Panc1 (cell line): ENCODE data around the gene TSEN15. TPM values are rescaled to one million over a fixed set of nuclear protein-coding genes. Genes with fewer than 3 reads are reported as not detected.

Source experiments
- ATAC-seq: fragments of 200-7000 bp; cut with Tn5 transposase; 2 replicates; pipeline ENCODE4 v1.9.1; 2020; ENCODE audit warnings: mild to moderate bottlenecking, moderate library complexity
- BruUV-seq: library from RNA; stranded (reverse); fragments of 400-500 nt; replicated peaks from 2 replicates; lab custom pipeline; 2021; lab: Mats Ljungman, UMichigan
- CTCF ChIA-PET: fragments of 300-600 bp; sonication (Branson Sonifier 250); formaldehyde crosslinking; loops from one replicate; lab custom pipeline; 2022; ENCODE audit warnings: antibody characterized with exemption; lab: Charles Lee
- POLR2A ChIA-PET: fragments of 300-600 bp; sonication (Branson Sonifier 250); formaldehyde crosslinking; loops from one replicate; lab custom pipeline; 2022; ENCODE audit warnings: antibody characterized with exemption; lab: Charles Lee
- DNase-seq: peaks from one replicate; pipeline ENCODE4 v3.0.0-alpha.2; 2010; ENCODE audit warnings: low read depth, low spot score
- H3K27ac ChIP-seq: 2 replicates; pipeline ENCODE4 v1.5.1; 2011; ENCODE audit warnings: mild to moderate bottlenecking, low read length, inconsistent platforms
- H3K27me3 ChIP-seq: fragments of 200-500 bp; sonication (Bioruptor generic); 2 replicates; pipeline ENCODE4 v1.6.0; 2014; ENCODE audit warnings: low read length, inconsistent platforms; ENCODE audit not compliant: control insufficient read depth, insufficient read depth
- H3K36me3 ChIP-seq: fragments of 200-500 bp; sonication (Bioruptor generic); 2 replicates; pipeline ENCODE4 v1.5.1; 2014; ENCODE audit warnings: inconsistent platforms, mild to moderate bottlenecking, low read length, moderate library complexity; ENCODE audit not compliant: control insufficient read depth, insufficient read depth
- H3K4me1 ChIP-seq: 2 replicates; pipeline ENCODE4 v1.5.1; 2011; ENCODE audit warnings: inconsistent platforms, mild to moderate bottlenecking, low read length, moderate library complexity; ENCODE audit not compliant: control insufficient read depth, insufficient read depth
- H3K4me3 ChIP-seq, 2 experiments: 2 replicates each; pipeline ENCODE4 v1.5.1; 2011 to 2012; ENCODE audit warnings: low read depth in 2 of 2, low read length in 2 of 2, mild to moderate bottlenecking in 2 of 2, inconsistent platforms in 1 of 2, moderate library complexity in 1 of 2
- H3K9me3 ChIP-seq: fragments of 200-500 bp; sonication (Bioruptor generic); 2 replicates; pipeline ENCODE4 v1.5.1; 2014; ENCODE audit warnings: low read depth, mild to moderate bottlenecking, inconsistent platforms, low read length, moderate library complexity; ENCODE audit not compliant: control insufficient read depth, insufficient read depth
- CTCF ChIP-seq: fragments of 450-650 bp; IDR thresholded peaks from 2 replicates; pipeline ENCODE4 v1.5.1; 2017; ENCODE audit warnings: mild to moderate bottlenecking
- POLR2AphosphoS5 ChIP-seq: IDR thresholded peaks from 2 replicates; pipeline ENCODE4 v1.6.1; 2012; ENCODE audit warnings: mild to moderate bottlenecking, low read depth, low read length, moderate library complexity
- SIN3A ChIP-seq: IDR thresholded peaks from 2 replicates; pipeline ENCODE4 v1.6.1; 2012; ENCODE audit warnings: low read depth, mild to moderate bottlenecking, low read length, moderate library complexity, borderline replicate concordance; ENCODE audit not compliant: insufficient read depth
- TCF7L2 ChIP-seq: IDR thresholded peaks from 2 replicates; pipeline ENCODE4 v1.6.1; 2011; ENCODE audit warnings: mild to moderate bottlenecking, low read depth, low read length, inconsistent platforms
- in situ Hi-C: cut with HindIII; loops from 2 replicates; pipeline ENCODE4 v1.10.0; 2016; ENCODE audit warnings: low sequenced_read_pairs, low pct_unique_long_range_greater_than_20kb
- intact Hi-C: fragments of 100-400 bp; cut with micrococcal nuclease; formaldehyde crosslinking; loops from one replicate; pipeline ENCODE4 v1.10.0; 2022; ENCODE audit not compliant: unreplicated experiment
- total RNA-seq: library from RNA; stranded (reverse); gene quantifications from one replicate; pipeline ENCODE4 v1.2.1, GENCODE V29; 2021; ENCODE audit not compliant: unreplicated experiment
- TF ChIP-seq, protein P1 (sequence below), 2 experiments: IDR thresholded peaks; 2 replicates each; pipeline ENCODE4 v1.6.1; 2011 to 2012; ENCODE audit warnings: low read depth in 2 of 2, control low read depth in 1 of 2, low read length in 1 of 2, mild to moderate bottlenecking in 1 of 2, moderate library complexity in 1 of 2; ENCODE audit not compliant: insufficient read depth in 1 of 2

TSEN15 gene
- total RNA-seq, 1 experiment from 2014 or later, result 31.4 TPM

DNA sequence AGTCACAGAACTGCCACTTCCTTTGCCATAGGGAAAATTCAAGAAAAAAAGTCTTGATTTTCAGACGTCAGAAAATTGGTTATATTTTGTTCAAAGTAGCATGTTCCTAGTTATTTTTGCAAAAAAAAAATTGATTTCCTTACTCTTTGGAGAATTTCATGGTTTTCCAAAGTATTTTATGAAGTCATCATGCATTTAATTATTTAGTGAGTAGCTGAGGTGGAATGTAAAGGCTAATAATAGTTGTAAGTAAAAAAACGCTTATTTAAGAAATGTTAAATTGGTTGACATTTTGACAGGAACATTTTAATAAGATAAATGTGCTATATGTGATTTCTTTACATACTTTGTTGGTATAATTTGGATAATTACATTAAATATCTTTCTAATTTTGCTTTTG, 20.8 kb downstream of the TSEN15 start:
- no peak for TF ChIP-seq SIN3A
- TF ChIP-seq POLR2AphosphoS5, result no peak
- TF ChIP-seq, protein P1, sequence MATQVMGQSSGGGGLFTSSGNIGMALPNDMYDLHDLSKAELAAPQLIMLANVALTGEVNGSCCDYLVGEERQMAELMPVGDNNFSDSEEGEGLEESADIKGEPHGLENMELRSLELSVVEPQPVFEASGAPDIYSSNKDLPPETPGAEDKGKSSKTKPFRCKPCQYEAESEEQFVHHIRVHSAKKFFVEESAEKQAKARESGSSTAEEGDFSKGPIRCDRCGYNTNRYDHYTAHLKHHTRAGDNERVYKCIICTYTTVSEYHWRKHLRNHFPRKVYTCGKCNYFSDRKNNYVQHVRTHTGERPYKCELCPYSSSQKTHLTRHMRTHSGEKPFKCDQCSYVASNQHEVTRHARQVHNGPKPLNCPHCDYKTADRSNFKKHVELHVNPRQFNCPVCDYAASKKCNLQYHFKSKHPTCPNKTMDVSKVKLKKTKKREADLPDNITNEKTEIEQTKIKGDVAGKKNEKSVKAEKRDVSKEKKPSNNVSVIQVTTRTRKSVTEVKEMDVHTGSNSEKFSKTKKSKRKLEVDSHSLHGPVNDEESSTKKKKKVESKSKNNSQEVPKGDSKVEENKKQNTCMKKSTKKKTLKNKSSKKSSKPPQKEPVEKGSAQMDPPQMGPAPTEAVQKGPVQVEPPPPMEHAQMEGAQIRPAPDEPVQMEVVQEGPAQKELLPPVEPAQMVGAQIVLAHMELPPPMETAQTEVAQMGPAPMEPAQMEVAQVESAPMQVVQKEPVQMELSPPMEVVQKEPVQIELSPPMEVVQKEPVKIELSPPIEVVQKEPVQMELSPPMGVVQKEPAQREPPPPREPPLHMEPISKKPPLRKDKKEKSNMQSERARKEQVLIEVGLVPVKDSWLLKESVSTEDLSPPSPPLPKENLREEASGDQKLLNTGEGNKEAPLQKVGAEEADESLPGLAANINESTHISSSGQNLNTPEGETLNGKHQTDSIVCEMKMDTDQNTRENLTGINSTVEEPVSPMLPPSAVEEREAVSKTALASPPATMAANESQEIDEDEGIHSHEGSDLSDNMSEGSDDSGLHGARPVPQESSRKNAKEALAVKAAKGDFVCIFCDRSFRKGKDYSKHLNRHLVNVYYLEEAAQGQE (IDR thresholded peaks at IDR 0.05; ENCODE audit: insufficient read depth in 1 of 2, low read depth in 2 of 2, low read length in 1 of 2), result no peak
- TF ChIP-seq TCF7L2, result no peak
- no peak for TF ChIP-seq CTCF
- in situ Hi-C loops (no loop called here), intact Hi-C loops (no loop called here)
- no peaks in the 10 kb centered on the region for H3K9me3 ChIP-seq
- H3K27ac ChIP-seq, result no peak overlapping the region
- no peaks in the 10 kb centered on the region for H3K27me3 ChIP-seq
- DNase-seq, result no peak
- ChIA-PET POLR2A (no interaction called here), CTCF (no interaction called here)
- ATAC-seq, result no peak
- no peak overlapping the region for H3K4me3 ChIP-seq
- no peaks in the 10 kb centered on the region; the same call in 1 of the 2 replicates for H3K36me3 ChIP-seq
- no TSS peak for BruUV-seq
- H3K4me1 ChIP-seq, result no peaks in the 10 kb centered on the region

- in situ Hi-C loops, result no loop called here
- no peaks in the 10 kb centered on the region; the same call in 1 of the 2 replicates for H3K36me3 ChIP-seq
- no peaks in the 10 kb centered on the region for H3K4me1 ChIP-seq
- TF ChIP-seq, protein P1 (IDR thresholded peaks at IDR 0.05; ENCODE audit: insufficient read depth in 1 of 2, low read depth in 2 of 2, low read length in 1 of 2), result no peak
- no peak for TF ChIP-seq CTCF
- no peak for TF ChIP-seq POLR2AphosphoS5
- TF ChIP-seq TCF7L2, result no peak
- TF ChIP-seq SIN3A, result no peak
- no TSS peak for BruUV-seq
- no peaks in the 10 kb centered on the region for H3K9me3 ChIP-seq
- H3K4me3 ChIP-seq, result no peak overlapping the region
- CTCF ChIA-PET, result no interaction called here
- DNase-seq, result no peak
- POLR2A ChIA-PET, result no interaction called here
- intact Hi-C loops, result loop anchor here (2.0 kb wide), 2 partner anchors 148 to 588 kb away; no protein-coding TSS in a partner anchor
- no peak overlapping the region for H3K27ac ChIP-seq
- no peak for ATAC-seq
- H3K27me3 ChIP-seq, result no peaks in the 10 kb centered on the region
Measured at GRCh38 chr1:184074383-184074782, 22.9 kb downstream of the TSEN15 start.
